IMR-90 (cell line): ENCODE data around the gene PPP1R13B. TPM values are rescaled to one million over a fixed set of nuclear protein-coding genes. Genes with fewer than 3 reads are reported as not detected.

Source experiments
- ATAC-seq: fragments of 200-7000 bp; cut with Tn5 transposase; 2 replicates; pipeline ENCODE4 v1.9.1; 2020; ENCODE audit warnings: low read depth, mild to moderate bottlenecking, moderate library complexity
- BruUV-seq: library from RNA; stranded (reverse); fragments of 400-500 nt; replicated peaks from 2 replicates; lab custom pipeline; 2021; lab: Mats Ljungman, UMichigan
- CTCF ChIA-PET: fragments of 300-600 bp; formaldehyde crosslinking; extraction: SDS; loops from one replicate; lab custom pipeline; 2021; ENCODE audit warnings: antibody characterized with exemption; lab: Yijun Ruan, JAX
- POLR2A ChIA-PET: fragments of 300-600 bp; sonication (Branson Sonifier 250); formaldehyde crosslinking; loops from one replicate; lab custom pipeline; 2022; ENCODE audit warnings: antibody characterized with exemption; ENCODE audit not compliant: unreplicated experiment; lab: Charles Lee
- DNase-seq: peaks from one replicate; pipeline ENCODE4 v3.0.0; 2013
- H2AFZ ChIP-seq: replicated peaks from 2 replicates; pipeline ENCODE3; 2013; ENCODE audit warnings: low read length, mild to moderate bottlenecking; ENCODE audit not compliant: poor library complexity
- H2AK5ac ChIP-seq: 2 replicates; pipeline ENCODE4 v1.6.1; 2013; ENCODE audit warnings: low read depth, low read length, inconsistent platforms
- H2AK9ac ChIP-seq: replicated peaks from 2 replicates; pipeline ENCODE3; 2013; ENCODE audit warnings: mild to moderate bottlenecking, low read depth, low read length, moderate library complexity; ENCODE audit not compliant: poor library complexity
- H2BK120ac ChIP-seq: 2 replicates; pipeline ENCODE4 v1.6.1; 2013; ENCODE audit warnings: low read depth, low read length, inconsistent platforms
- H2BK15ac ChIP-seq: 3 replicates; pipeline ENCODE4 v1.6.1; 2013; ENCODE audit warnings: low read depth, low read length, inconsistent platforms
- H2BK20ac ChIP-seq: 2 replicates; pipeline ENCODE4 v1.6.1; 2013; ENCODE audit warnings: low read depth, mild to moderate bottlenecking, inconsistent platforms, low read length, moderate library complexity
- H2BK5ac ChIP-seq: 2 replicates; pipeline ENCODE4 v1.6.1; 2013; ENCODE audit warnings: mild to moderate bottlenecking, low read depth, low read length, inconsistent platforms; ENCODE audit not compliant: poor library complexity, severe bottlenecking
- H3K14ac ChIP-seq: replicated peaks from 2 replicates; pipeline ENCODE4 v1.6.1; 2013; ENCODE audit warnings: low read depth, low read length, inconsistent platforms
- H3K18ac ChIP-seq: 2 replicates; pipeline ENCODE4 v1.6.1; 2013; ENCODE audit warnings: low read depth, low read length, control low read depth
- H3K23ac ChIP-seq: 2 replicates; pipeline ENCODE4 v1.6.1; 2013; ENCODE audit warnings: low read depth, low read length, inconsistent platforms
- H3K27ac ChIP-seq: 2 replicates; pipeline ENCODE4 v1.5.1; 2013; ENCODE audit warnings: mild to moderate bottlenecking, control low read depth, low read length; ENCODE audit not compliant: insufficient read depth
- H3K27me3 ChIP-seq: 2 replicates; pipeline ENCODE4 v1.6.1; 2013; ENCODE audit warnings: low read length; ENCODE audit not compliant: control insufficient read depth, insufficient read depth
- H3K36me3 ChIP-seq: 2 replicates; pipeline ENCODE4 v1.6.1; 2013; ENCODE audit warnings: low read length, mixed read lengths; ENCODE audit not compliant: control insufficient read depth, insufficient read depth
- H3K4ac ChIP-seq: 2 replicates; pipeline ENCODE4 v1.6.1; 2013; ENCODE audit warnings: low read depth, low read length, inconsistent platforms
- H3K4me1 ChIP-seq: 2 replicates; pipeline ENCODE4 v1.6.1; 2013; ENCODE audit warnings: low read length, mixed read lengths; ENCODE audit not compliant: control insufficient read depth, insufficient read depth
- H3K4me2 ChIP-seq: 2 replicates; pipeline ENCODE4 v1.6.1; 2013; ENCODE audit warnings: low read depth, mild to moderate bottlenecking, control low read depth, low read length, moderate library complexity
- H3K4me3 ChIP-seq: 2 replicates; pipeline ENCODE4 v1.5.1; 2013; ENCODE audit warnings: low read depth, mild to moderate bottlenecking, control low read depth, low read length, moderate library complexity; ENCODE audit not compliant: insufficient read depth
- H3K56ac ChIP-seq: 2 replicates; pipeline ENCODE4 v1.6.1; 2013; ENCODE audit warnings: low read length, inconsistent platforms; ENCODE audit not compliant: insufficient read depth; ENCODE audit errors: extremely low read depth
- H3K79me1 ChIP-seq, 2 experiments: 2 replicates each; pipeline ENCODE4 v1.6.1; 2013; ENCODE audit warnings: low read length in 2 of 2, inconsistent platforms in 1 of 2, low read depth in 1 of 2
- H3K9ac ChIP-seq: 2 replicates; pipeline ENCODE4 v1.6.1; 2013; ENCODE audit warnings: low read depth, low read length, control low read depth
- H3K9me1 ChIP-seq: 2 replicates; pipeline ENCODE4 v1.6.1; 2013; ENCODE audit warnings: low read length, inconsistent platforms; ENCODE audit not compliant: insufficient read depth
- H3K9me3 ChIP-seq: 2 replicates; pipeline ENCODE4 v1.6.1; 2013; ENCODE audit warnings: low read length; ENCODE audit not compliant: control insufficient read depth, insufficient read depth
- H4K20me1 ChIP-seq: 2 replicates; pipeline ENCODE4 v1.6.1; 2013; ENCODE audit warnings: low read length, inconsistent platforms; ENCODE audit not compliant: insufficient read depth
- H4K5ac ChIP-seq: 2 replicates; pipeline ENCODE4 v1.6.1; 2013; ENCODE audit warnings: mild to moderate bottlenecking, low read depth, low read length, control low read depth
- H4K8ac ChIP-seq, 2 experiments: 2 replicates each; pipeline ENCODE4 v1.6.1; 2013; ENCODE audit warnings: low read depth in 2 of 2, low read length in 2 of 2, control low read depth in 1 of 2, inconsistent platforms in 1 of 2
- H4K91ac ChIP-seq: 2 replicates; pipeline ENCODE4 v1.6.1; 2013; ENCODE audit warnings: low read depth, low read length, inconsistent platforms; ENCODE audit not compliant: insufficient read depth
- BHLHE40 ChIP-seq: fragments of 150-350 bp; IDR thresholded peaks from 2 replicates; pipeline ENCODE4 v1.6.1; 2016; ENCODE audit warnings: mild to moderate bottlenecking, low read depth, low read length
- CEBPB ChIP-seq: IDR thresholded peaks from 2 replicates; pipeline ENCODE4 v1.6.1; 2012; ENCODE audit warnings: low read depth, low read length, improper control_type of control experiment
- FOS ChIP-seq: fragments of 150-350 bp; IDR thresholded peaks from 2 replicates; pipeline ENCODE4 v1.6.1; 2016; ENCODE audit warnings: low read depth, low read length
- MAZ ChIP-seq: IDR thresholded peaks from 2 replicates; pipeline ENCODE4 v1.6.1; 2012; ENCODE audit warnings: low read depth, mild to moderate bottlenecking, low read length, improper control_type of control experiment, moderate library complexity, borderline replicate concordance
- MXI1 ChIP-seq: IDR thresholded peaks from 2 replicates; pipeline ENCODE4 v1.6.1; 2012; ENCODE audit warnings: low read depth, mild to moderate bottlenecking, low read length, moderate library complexity, borderline replicate concordance
- NFE2L2 ChIP-seq: fragments of 150-350 bp; IDR thresholded peaks from 2 replicates; pipeline ENCODE4 v1.6.1; 2016; ENCODE audit warnings: low read depth, mild to moderate bottlenecking, low read length
- POLR2A ChIP-seq: IDR thresholded peaks from 2 replicates; pipeline ENCODE4 v1.6.1; 2012; ENCODE audit warnings: mild to moderate bottlenecking, low read depth, low read length
- RAD21 ChIP-seq: IDR thresholded peaks from 2 replicates; pipeline ENCODE4 v1.6.1; 2012; ENCODE audit warnings: low read length, improper control_type of control experiment
- RCOR1 ChIP-seq: IDR thresholded peaks from 2 replicates; pipeline ENCODE4 v1.6.1; 2012; ENCODE audit warnings: mild to moderate bottlenecking, low read length, improper control_type of control experiment; ENCODE audit not compliant: insufficient replicate concordance
- RFX5 ChIP-seq: IDR thresholded peaks from 2 replicates; pipeline ENCODE4 v1.8.0; 2012; ENCODE audit warnings: low read depth, mild to moderate bottlenecking, low read length, moderate library complexity
- WGBS, 2 experiments: methylation state at CpG; one replicate each; pipeline versions ENCODE4 v1.1.5 to v1.1.7; 2013; ENCODE audit warnings: missing lambda C conversion rate in 2 of 2; ENCODE audit not compliant: insufficient read length in 1 of 2; ENCODE audit errors: extremely low coverage in 2 of 2; 5-methylcytosine and 5-hydroxymethylcytosine counted together
- dilution Hi-C: fragments of 300-500 bp; cut with HindIII; formaldehyde crosslinking; loops from one replicate; pipeline ENCODE4 v1.14.3; 2018; ENCODE audit warnings: low sequenced_read_pairs; ENCODE audit not compliant: unreplicated experiment
- in situ Hi-C: fragments of 300-500 bp; cut with MboI; formaldehyde crosslinking; loops from 3 replicates; pipeline ENCODE4 v1.14.3; 2019; ENCODE audit warnings: low sequenced_read_pairs, inconsistent platforms, mixed read lengths
- intact Hi-C: fragments of 100-400 bp; cut with micrococcal nuclease; formaldehyde crosslinking; loops from 2 replicates; pipeline ENCODE4 v1.10.0; 2022
- polyA plus RNA-seq, 3 experiments: library from polyadenylated mRNA; depleted of rRNA; stranded (reverse); fragments of >200 nt; gene quantifications; 2 replicates each; pipeline ENCODE4 v1.2.3, GENCODE V29; 2012; ENCODE audit warnings: low replicate concordance in 1 of 3
- total RNA-seq: library from RNA; depleted of rRNA; stranded (reverse); fragments of >200 nt; gene quantifications from 2 replicates; pipeline ENCODE4 v1.2.3, GENCODE V29; 2012
- TF ChIP-seq, protein P1 (sequence below): fragments of 150-350 bp; IDR thresholded peaks from 2 replicates; pipeline ENCODE4 v1.6.1; 2016; ENCODE audit warnings: low read depth, mild to moderate bottlenecking, low read length, moderate library complexity, borderline replicate concordance
- TF ChIP-seq, protein P2 (sequence below): fragments of 150-350 bp; IDR thresholded peaks from 2 replicates; pipeline ENCODE4 v1.6.1; 2017; ENCODE audit warnings: mild to moderate bottlenecking, antibody characterized with exemption, low read length, low read depth

Gene PPP1R13B
- total and polyA plus RNA-seq, 2 of the 4 experiments (the other 2 are of a cell fraction): 1.6 to 2.8 TPM

DNA sequence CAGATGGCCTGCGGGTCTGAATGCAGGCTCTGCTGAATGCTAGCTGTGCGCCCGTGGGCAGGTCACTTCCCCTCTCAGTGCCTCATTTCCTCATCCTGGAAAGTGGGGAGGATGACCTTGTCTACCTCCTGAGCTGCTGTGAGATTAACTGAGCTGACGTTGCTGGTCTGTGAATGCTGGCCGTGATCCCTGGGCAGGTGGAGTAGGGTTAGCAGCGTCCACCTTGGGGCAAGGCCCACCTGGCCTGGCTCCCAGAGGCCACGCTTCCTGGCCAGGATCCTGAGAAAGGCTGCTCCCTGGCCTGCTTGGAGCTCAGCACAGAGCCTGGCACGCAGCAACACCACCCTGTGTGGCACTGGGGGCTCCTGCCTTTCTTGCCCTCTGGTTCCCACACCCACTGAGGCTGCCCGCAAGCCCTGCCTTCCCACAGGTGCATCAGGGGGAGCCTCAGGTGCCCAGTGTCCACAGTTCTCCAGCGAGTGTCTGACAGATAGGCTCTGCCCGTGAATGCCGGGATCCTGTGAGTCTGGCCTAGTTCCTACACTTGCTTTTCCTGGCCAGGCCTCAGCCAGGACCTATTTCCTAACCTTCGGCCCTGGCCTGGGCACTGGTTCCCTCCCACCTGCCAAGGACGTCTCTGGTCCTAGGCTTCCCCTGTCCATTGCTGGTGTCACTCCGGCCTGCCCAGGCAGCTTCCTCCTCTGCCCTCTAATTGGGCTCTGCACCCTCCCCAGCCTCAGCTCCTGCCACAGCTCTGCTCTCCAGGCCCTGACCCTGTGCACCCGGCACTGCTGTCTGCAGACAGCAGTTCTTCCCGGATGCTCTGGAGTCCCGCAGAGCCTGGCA is 43.7 kb upstream of the PPP1R13B start (continued):
- TF ChIP-seq, protein P1, sequence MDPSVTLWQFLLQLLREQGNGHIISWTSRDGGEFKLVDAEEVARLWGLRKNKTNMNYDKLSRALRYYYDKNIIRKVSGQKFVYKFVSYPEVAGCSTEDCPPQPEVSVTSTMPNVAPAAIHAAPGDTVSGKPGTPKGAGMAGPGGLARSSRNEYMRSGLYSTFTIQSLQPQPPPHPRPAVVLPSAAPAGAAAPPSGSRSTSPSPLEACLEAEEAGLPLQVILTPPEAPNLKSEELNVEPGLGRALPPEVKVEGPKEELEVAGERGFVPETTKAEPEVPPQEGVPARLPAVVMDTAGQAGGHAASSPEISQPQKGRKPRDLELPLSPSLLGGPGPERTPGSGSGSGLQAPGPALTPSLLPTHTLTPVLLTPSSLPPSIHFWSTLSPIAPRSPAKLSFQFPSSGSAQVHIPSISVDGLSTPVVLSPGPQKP: no peak

DNA sequence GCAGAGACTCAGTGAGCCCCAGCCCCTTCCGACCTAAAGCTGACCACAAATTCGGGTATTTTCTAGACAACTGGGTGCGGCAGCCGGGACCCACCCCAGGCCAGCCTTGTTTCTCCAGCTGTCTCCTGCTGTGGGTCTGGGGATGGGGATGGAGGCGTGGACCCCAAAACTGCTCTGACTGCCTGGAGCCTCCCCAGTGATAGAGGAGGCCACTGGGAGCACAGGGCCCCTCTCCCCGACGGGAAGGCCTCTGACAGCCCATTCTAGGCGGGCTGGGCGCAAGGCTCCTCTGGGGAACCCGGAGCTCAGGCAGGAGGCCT is 42.6 kb upstream of the PPP1R13B start:
- no peak overlapping the region for H3K14ac ChIP-seq
- H3K36me3 ChIP-seq: no peaks in the 10 kb centered on the region
- in situ Hi-C loops: no loop called here
- no peak overlapping the region for H2AK9ac ChIP-seq
- H2BK120ac ChIP-seq: no peak overlapping the region
- BruUV-seq: no TSS peak
- no peak overlapping the region for H3K9ac ChIP-seq
- no peak overlapping the region for H3K4me2 ChIP-seq
- no peak overlapping the region for H4K5ac ChIP-seq
- H3K56ac ChIP-seq: no peak overlapping the region
- H3K4me1 ChIP-seq: no peaks in the 10 kb centered on the region; the same call in 1 of the 2 replicates
- no peaks in the 10 kb centered on the region for H4K20me1 ChIP-seq
- no peak overlapping the region for H2BK5ac ChIP-seq
- H3K4ac ChIP-seq: no peak overlapping the region
- intact Hi-C loops: no loop called here
- no peaks in the 10 kb centered on the region for H3K9me3 ChIP-seq
- H2BK20ac ChIP-seq: no peak overlapping the region
- no peak overlapping the region for H2AK5ac ChIP-seq
- ATAC-seq (no peak), DNase-seq (no peak)
- peaks cover 7% of the 10 kb centered on the region; the same call in 1 of the 2 replicates for H3K27me3 ChIP-seq
- dilution Hi-C loops: no loop called here
- no peak overlapping the region for H4K8ac ChIP-seq
- ChIA-PET CTCF (interaction anchor here (0.6 kb wide), 1 partner anchor 73 kb away, joined by 4 read pairs; no protein-coding TSS in a partner anchor), POLR2A (no interaction called here)
- H4K91ac ChIP-seq: no peak overlapping the region
- no peak overlapping the region for H3K27ac ChIP-seq
- H3K18ac ChIP-seq: no peak overlapping the region
- no peak overlapping the region for H3K23ac ChIP-seq
- 65% methylated on average over 2 of the region's 10 CpGs; no CpG with 5 or more reads in 1 of the 2 experiments for WGBS, 2 experiments
- H2BK15ac ChIP-seq: no peak overlapping the region
- no peak overlapping the region for H2AFZ ChIP-seq
- no peak overlapping the region for H3K4me3 ChIP-seq
- no peak for TF ChIP-seq POLR2A
- TF ChIP-seq BHLHE40: no peak
- no peak for TF ChIP-seq NFE2L2
- TF ChIP-seq RFX5: no peak
- TF ChIP-seq RCOR1: no peak
- no peak for TF ChIP-seq MXI1
- TF ChIP-seq, protein P1: no peak
- no peak for TF ChIP-seq MAZ
- TF ChIP-seq FOS: no peak
- TF ChIP-seq RAD21: no peak
- TF ChIP-seq, protein P2, sequence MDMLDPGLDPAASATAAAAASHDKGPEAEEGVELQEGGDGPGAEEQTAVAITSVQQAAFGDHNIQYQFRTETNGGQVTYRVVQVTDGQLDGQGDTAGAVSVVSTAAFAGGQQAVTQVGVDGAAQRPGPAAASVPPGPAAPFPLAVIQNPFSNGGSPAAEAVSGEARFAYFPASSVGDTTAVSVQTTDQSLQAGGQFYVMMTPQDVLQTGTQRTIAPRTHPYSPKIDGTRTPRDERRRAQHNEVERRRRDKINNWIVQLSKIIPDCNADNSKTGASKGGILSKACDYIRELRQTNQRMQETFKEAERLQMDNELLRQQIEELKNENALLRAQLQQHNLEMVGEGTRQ: no peak
- no peak for TF ChIP-seq CEBPB
- H3K9me1 ChIP-seq: no peaks in the 10 kb centered on the region
- H3K79me1 ChIP-seq: no peaks in the 10 kb centered on the region
